ENCODE measurements around the gene NDUFA5.

NDUFA5 gene

DNA sequence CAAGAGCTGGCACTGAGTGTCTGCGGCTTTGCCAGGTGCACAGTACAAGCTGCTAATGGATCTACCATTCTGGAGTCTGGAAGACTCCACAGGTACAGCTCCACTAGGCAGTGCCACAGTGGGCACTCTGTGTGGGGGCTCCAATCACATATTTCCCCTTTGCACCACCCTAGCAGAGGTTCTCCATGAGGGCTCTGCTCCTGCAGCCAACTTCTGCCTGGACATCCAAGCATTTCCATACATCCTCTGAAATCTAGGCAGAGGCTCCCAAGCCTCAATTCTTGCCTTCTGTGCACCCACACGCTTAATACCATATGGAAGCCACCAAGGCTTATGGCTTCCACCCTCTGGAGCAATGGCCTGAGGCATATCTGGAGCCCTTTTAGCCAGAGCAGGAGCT is 52.4 kb downstream of the NDUFA5 start:
- WGBS: 76% methylated on average over 2 of the region's 2 CpGs
- H3K36me3 ChIP-seq (ENCODE audit: insufficient read depth, low read length): no peaks in the 10 kb centered on the region
- peaks cover 17% of the 10 kb centered on the region for H3K4me1 ChIP-seq (ENCODE audit: insufficient read depth, low read length)
- peaks cover 17% of the 10 kb centered on the region; the same call in 1 of the 2 replicates for H3K9me3 ChIP-seq (ENCODE audit: insufficient read depth, low read depth, low read length)
- H3K27ac ChIP-seq (ENCODE audit: low read depth, low read length): no peak overlapping the region
- H3K4me3 ChIP-seq (ENCODE audit: low read length): no peak overlapping the region
- H3K9ac ChIP-seq (ENCODE audit: low read depth, low read length): no peak overlapping the region
- H3K27me3 ChIP-seq (ENCODE audit: insufficient read depth, low read length): no peaks in the 10 kb centered on the region

- no peaks in the 10 kb centered on the region for H3K36me3 ChIP-seq (ENCODE audit: insufficient read depth, low read length)
- WGBS: 84% methylated on average over 5 of the region's 5 CpGs
- peaks cover 17% of the 10 kb centered on the region; the same call in 1 of the 2 replicates for H3K9me3 ChIP-seq (ENCODE audit: insufficient read depth, low read depth, low read length)
- H3K4me3 ChIP-seq (ENCODE audit: low read length): no peak overlapping the region
- H3K27me3 ChIP-seq (ENCODE audit: insufficient read depth, low read length): no peaks in the 10 kb centered on the region
- H3K4me1 ChIP-seq (ENCODE audit: insufficient read depth, low read length): peaks cover 17% of the 10 kb centered on the region
- H3K27ac ChIP-seq (ENCODE audit: low read depth, low read length): no peak overlapping the region
- no peak overlapping the region for H3K9ac ChIP-seq (ENCODE audit: low read depth, low read length)
Measured at GRCh38 chr7:123502201-123502600, 55.4 kb downstream of the NDUFA5 start.

DNA sequence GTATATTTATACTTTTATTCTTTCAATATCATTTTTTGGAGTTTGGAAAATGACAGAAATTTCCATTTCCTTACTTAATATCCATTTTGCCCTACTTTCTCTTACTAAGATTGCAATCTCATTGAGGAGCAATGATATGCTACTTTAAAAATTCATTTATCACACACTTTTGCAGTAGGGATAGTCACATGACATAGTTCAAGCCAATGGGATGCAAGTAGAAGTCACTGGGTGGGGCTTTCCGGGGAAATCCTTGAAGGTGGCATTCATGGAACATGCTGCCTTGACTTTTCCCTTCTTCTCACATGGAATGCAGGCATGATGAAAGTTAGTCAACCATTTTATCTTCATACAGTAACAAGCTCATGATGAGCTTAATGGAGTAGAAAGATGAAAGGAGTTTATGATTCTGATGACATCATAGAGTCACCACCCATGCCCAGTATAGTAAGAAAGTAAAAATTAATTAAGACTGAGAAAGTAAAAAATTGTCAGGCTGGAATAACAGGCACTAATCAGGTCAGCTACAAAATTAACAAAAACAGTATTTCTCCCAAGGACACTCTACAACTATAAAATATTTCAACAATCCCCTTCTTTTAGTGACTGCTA is 56.6 kb downstream of the NDUFA5 start:
- no peak overlapping the region for H3K27ac ChIP-seq (ENCODE audit: low read depth, low read length)
- peaks cover 17% of the 10 kb centered on the region for H3K4me1 ChIP-seq (ENCODE audit: insufficient read depth, low read length)
- peaks cover 14% of the 10 kb centered on the region; the same call in 1 of the 2 replicates for H3K9me3 ChIP-seq (ENCODE audit: insufficient read depth, low read depth, low read length)
- 95% methylated on average over 1 of the region's 1 CpG for WGBS
- no peaks in the 10 kb centered on the region for H3K27me3 ChIP-seq (ENCODE audit: insufficient read depth, low read length)
- no peak overlapping the region for H3K4me3 ChIP-seq (ENCODE audit: low read length)
- no peaks in the 10 kb centered on the region for H3K36me3 ChIP-seq (ENCODE audit: insufficient read depth, low read length)
- H3K9ac ChIP-seq (ENCODE audit: low read depth, low read length): no peak overlapping the region

DNA sequence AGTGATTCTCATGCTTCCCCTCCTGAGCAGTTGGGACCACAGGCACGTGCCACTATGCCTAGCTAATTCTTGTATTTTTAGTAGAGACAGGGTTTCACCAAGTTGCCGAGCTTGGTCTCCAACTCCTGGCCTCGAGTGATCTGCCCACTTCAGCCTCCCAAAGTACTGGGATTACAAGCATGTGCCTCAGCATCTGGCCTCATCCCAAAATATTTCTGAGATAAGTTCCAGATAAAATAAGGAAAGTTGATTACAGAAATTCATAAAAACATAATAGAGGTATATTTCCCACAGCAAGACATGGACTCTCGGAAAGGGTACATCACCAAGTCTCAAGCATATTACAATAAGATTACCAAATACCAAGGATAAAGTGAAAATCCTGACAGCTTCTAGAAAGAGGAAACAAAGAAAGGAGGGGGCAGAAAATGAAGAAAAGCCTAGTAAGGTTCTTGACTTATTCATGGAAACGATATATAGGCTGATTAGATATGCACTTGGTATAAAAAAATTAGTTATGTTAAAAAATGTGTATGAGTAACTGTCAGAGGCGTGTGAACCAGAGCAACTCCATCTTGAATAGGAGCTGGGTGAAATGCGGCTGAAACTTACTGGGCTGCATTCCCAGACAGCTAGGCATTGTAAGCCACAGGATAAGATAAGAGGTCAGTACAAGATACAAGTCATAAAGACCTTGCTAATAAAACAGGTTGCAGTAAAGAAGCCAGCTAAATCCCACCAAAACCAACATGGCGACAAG is 58.2 kb downstream of the NDUFA5 start:
- Histone ChIP-seq H3K9me3 (ENCODE audit: insufficient read depth, low read depth, low read length) (0 out of 2 replicates have a peak, but pooled peaks cover 1% of the 10 kb centered on the region), H3K4me3 (ENCODE audit: low read length) (no peak overlapping the region), H3K27me3 (ENCODE audit: insufficient read depth, low read length) (no peaks in the 10 kb centered on the region), H3K4me1 (ENCODE audit: insufficient read depth, low read length) (peaks cover 17% of the 10 kb centered on the region), H3K36me3 (ENCODE audit: insufficient read depth, low read length) (no peaks in the 10 kb centered on the region), H3K9ac (ENCODE audit: low read depth, low read length) (no peak overlapping the region), H3K27ac (ENCODE audit: low read depth, low read length) (no peak overlapping the region)
- WGBS: 95% methylated on average over 7 of the region's 8 CpGs

DNA sequence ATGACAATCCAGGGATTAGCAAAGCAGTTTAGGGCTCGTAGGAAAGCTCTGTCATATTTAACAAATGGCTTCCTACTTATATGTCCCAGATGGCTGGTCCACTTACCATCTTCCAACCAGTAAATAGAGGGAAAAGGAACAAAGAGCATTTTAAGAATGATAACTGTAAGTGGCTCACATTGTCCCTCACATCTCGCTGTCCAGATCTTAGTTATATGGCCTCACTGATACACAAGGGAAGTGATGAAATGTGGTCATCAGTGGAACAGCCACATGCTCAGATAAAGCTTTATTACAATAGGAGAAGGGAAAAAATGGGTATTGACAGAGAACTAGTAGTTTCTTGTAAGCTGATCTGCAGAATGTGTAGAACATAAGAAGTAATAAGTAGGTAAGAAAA is 59.0 kb downstream of the NDUFA5 start:
- Histone ChIP-seq H3K27ac (ENCODE audit: low read depth, low read length) (no peak overlapping the region), H3K27me3 (ENCODE audit: insufficient read depth, low read length) (no peaks in the 10 kb centered on the region), H3K9me3 (ENCODE audit: insufficient read depth, low read depth, low read length) (no peaks in the 10 kb centered on the region), H3K4me3 (ENCODE audit: low read length) (no peak overlapping the region), H3K4me1 (ENCODE audit: insufficient read depth, low read length) (peaks cover 17% of the 10 kb centered on the region), H3K36me3 (ENCODE audit: insufficient read depth, low read length) (no peaks in the 10 kb centered on the region), H3K9ac (ENCODE audit: low read depth, low read length) (no peak overlapping the region)
- 98% methylated on average over 2 of the region's 2 CpGs for WGBS

GRCh38 chr7:123498031-123498430 is 59.6 kb downstream of the NDUFA5 start:
- Histone ChIP-seq H3K27me3 (ENCODE audit: insufficient read depth, low read length) (no peaks in the 10 kb centered on the region), H3K36me3 (ENCODE audit: insufficient read depth, low read length) (no peaks in the 10 kb centered on the region), H3K27ac (ENCODE audit: low read depth, low read length) (no peak overlapping the region), H3K4me3 (ENCODE audit: low read length) (no peak overlapping the region), H3K9me3 (ENCODE audit: insufficient read depth, low read depth, low read length) (no peaks in the 10 kb centered on the region), H3K4me1 (ENCODE audit: insufficient read depth, low read length) (peaks cover 17% of the 10 kb centered on the region), H3K9ac (ENCODE audit: low read depth, low read length) (no peak overlapping the region)
- WGBS: 61% methylated on average over 1 of the region's 1 CpG

DNA sequence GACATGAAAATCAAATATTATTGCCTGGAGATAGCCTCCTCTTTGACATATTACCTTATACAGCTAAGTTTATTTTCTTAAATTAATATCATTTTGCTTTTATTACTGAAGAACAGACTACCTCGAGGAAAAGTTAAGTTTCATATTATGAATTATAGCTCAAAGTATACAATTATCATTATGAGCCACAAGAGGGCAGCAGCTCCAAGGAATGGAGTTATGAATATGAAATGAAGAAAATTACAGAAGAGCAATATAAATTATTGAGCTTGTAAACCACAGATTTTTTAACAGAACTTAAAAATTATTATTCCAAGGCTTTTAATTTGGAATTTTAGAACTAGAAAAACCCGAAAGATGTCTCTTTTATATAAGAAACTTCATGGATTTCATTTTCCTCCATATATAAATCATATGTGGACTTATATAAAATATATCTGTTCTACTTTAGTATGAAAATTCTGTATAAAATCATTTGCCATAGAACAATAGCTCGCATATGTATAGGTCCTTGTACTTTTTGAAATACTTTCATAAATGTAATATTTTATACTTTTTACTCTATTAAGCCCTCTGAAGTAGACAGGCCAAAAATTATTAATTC is 63.3 kb downstream of the NDUFA5 start:
- WGBS: no CpG with 5 or more reads among the region's 3 CpGs
- no peaks in the 10 kb centered on the region for H3K4me1 ChIP-seq (ENCODE audit: insufficient read depth, low read length)
- H3K4me3 ChIP-seq (ENCODE audit: low read length): no peak overlapping the region
- no peaks in the 10 kb centered on the region for H3K36me3 ChIP-seq (ENCODE audit: insufficient read depth, low read length)
- H3K9me3 ChIP-seq (ENCODE audit: insufficient read depth, low read depth, low read length): peaks cover 5% of the 10 kb centered on the region; the same call in 1 of the 2 replicates
- no peak overlapping the region for H3K27ac ChIP-seq (ENCODE audit: low read depth, low read length)
- no peak overlapping the region for H3K9ac ChIP-seq (ENCODE audit: low read depth, low read length)
- no peaks in the 10 kb centered on the region for H3K27me3 ChIP-seq (ENCODE audit: insufficient read depth, low read length)

- WGBS: 94% methylated on average over 3 of the region's 3 CpGs
- Histone ChIP-seq H3K4me1 (ENCODE audit: insufficient read depth, low read length) (no peaks in the 10 kb centered on the region), H3K36me3 (ENCODE audit: insufficient read depth, low read length) (no peaks in the 10 kb centered on the region), H3K4me3 (ENCODE audit: low read length) (no peak overlapping the region), H3K9me3 (ENCODE audit: insufficient read depth, low read depth, low read length) (peaks cover 5% of the 10 kb centered on the region; the same call in 1 of the 2 replicates), H3K27ac (ENCODE audit: low read depth, low read length) (no peak overlapping the region), H3K27me3 (ENCODE audit: insufficient read depth, low read length) (no peaks in the 10 kb centered on the region), H3K9ac (ENCODE audit: low read depth, low read length) (no peak overlapping the region)
Measured at GRCh38 chr7:123492485-123492884, 65.1 kb downstream of the NDUFA5 start.

Measured in HUES64 (cell line).